ENCODE data around the gene ANP32A. TPM values are rescaled to one million over a fixed set of nuclear protein-coding genes. Genes with fewer than 3 reads are reported as not detected.

ANP32A gene
- total and polyA plus RNA-seq, 9 of the 15 experiments (the other 6 are each of a cell fraction or from before 2014, with no cell fraction given), result 13.2 to 656 (median 210) TPM

GRCh38 chr15:68843425-68844311 is 23.0 kb upstream of the ANP32A start (continued):
- TF ChIP-seq AFF1 (IDR thresholded peaks at IDR 0.05; ENCODE audit: low read depth in 1 of 2, partially characterized antibody in 2 of 2) (no peak), ZNF12 (CRISPR knock-in tag; IDR thresholded peaks at IDR 0.05) (no peak), HLTF (IDR thresholded peaks at IDR 0.05) (no peak), ATF7 (IDR thresholded peaks at IDR 0.05) (no peak), ZFP36 (IDR thresholded peaks at IDR 0.05; ENCODE audit: low read depth, low read length, partially characterized antibody) (peak; percentile 75), FOXP4 (CRISPR knock-in tag; IDR thresholded peaks at IDR 0.05; ENCODE audit: borderline replicate concordance) (no peak), E2F8 (IDR thresholded peaks at IDR 0.05; ENCODE audit: low read depth, partially characterized antibody) (no peak), CREB3L1 (IDR thresholded peaks at IDR 0.05; ENCODE audit: borderline replicate concordance, low read depth) (no peak), BRF2 (IDR thresholded peaks at IDR 0.05; ENCODE audit: borderline replicate concordance, insufficient read depth, insufficient read length) (no peak), THAP12 (CRISPR knock-in tag; IDR thresholded peaks at IDR 0.05) (no peak)

All from K562 (cell line).